GM12872 (cell line): Measurements from ENCODE around the gene NEDD4L.

Experiments
- TF ChIP-seq, protein P1 (sequence below): IDR thresholded peaks from 3 replicates; pipeline ENCODE4 v1.5.1; 2011; ENCODE audit warnings: low read depth, mild to moderate bottlenecking, low read length, moderate library complexity; ENCODE audit not compliant: insufficient read depth

NEDD4L gene

DNA sequence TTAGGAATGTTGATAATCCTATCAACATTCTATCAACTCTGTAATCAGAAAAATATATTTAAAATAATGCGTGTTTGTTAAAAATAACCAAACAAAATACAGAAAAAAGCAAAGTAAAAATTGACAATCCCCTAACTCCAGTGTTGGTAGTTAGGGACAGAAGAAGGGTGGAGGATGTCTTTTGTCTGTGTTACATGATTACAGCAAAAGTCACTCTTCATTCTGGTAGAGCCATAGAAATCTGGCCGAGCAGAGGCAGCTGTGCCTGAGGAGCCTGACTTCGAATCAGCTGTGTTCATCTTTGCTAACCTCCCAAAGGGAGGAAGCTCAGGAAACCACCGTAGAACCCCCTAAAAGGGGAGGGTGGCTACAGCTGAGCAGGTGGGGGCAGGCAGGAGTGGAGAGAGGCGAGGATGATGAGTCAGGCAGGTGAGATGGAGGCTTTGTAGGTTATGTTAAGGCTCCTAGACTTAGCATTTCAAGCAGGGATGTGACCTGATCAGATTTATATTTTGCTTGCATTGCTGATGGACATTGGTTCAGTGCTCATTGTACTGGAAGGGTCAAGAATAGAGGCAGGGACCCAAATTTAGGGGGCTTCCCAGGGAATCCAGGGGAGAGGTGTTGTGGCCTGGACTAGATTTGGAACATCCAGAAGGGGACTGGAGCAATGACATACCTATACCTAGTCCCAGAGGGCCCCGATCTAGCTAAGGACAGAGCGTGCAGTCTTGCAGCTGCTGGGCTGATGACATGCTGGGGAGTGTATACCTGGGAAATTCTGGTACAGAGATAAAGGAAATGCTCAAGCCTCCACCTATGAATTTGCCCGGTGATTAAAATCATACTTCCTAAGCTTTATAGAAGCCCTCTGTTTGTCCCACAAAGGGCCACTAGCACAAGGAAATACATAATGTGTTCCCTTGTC, 95.7 kb downstream of the NEDD4L start:
- TF ChIP-seq, protein P1, sequence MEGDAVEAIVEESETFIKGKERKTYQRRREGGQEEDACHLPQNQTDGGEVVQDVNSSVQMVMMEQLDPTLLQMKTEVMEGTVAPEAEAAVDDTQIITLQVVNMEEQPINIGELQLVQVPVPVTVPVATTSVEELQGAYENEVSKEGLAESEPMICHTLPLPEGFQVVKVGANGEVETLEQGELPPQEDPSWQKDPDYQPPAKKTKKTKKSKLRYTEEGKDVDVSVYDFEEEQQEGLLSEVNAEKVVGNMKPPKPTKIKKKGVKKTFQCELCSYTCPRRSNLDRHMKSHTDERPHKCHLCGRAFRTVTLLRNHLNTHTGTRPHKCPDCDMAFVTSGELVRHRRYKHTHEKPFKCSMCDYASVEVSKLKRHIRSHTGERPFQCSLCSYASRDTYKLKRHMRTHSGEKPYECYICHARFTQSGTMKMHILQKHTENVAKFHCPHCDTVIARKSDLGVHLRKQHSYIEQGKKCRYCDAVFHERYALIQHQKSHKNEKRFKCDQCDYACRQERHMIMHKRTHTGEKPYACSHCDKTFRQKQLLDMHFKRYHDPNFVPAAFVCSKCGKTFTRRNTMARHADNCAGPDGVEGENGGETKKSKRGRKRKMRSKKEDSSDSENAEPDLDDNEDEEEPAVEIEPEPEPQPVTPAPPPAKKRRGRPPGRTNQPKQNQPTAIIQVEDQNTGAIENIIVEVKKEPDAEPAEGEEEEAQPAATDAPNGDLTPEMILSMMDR, result no peak

DNA sequence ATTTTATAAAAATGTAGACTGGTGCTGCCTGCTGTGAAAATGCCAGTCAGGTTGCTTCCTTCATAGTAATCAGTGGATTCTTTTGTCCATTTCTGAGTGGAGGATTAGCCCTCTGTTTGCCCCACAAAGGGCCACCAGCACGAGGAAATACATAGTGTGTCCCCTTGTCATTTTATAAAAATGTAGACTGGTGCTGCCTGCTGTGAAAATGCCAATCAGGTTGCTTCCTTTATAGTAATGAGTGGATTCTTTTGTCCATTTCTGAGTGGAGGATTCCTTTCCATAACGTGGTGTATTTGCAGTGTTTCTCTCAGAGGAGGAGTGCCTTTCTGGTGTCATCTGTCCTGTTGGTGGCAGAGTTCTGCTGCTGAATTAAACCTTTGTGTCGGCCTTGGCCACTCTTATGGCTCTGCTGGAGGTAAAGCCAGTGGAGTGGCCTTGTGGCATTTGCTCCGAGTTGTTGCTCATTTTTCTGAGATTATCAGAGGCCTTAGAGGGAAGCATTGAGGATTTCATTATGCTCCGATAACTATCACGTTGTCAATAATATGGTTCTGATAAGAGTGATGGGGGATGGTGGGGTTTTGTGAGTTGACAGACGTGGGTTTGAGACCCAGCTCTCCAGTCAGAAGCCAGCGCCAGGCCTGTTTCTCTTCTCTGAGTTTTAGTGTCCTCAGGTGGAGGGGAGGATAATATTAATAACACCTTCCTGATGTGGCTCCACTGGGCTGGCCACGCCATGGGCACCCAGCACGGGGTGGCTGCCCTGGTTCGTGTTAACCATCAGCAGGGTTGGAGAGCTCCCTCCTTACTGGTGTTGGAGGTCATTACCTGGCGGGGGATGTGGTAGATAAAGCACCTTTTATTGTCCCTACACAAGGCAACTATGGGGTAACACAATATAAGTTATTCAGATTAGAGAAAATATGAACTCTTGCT, 96.6 kb downstream of the NEDD4L start:
- TF ChIP-seq, protein P1, result no peak

DNA sequence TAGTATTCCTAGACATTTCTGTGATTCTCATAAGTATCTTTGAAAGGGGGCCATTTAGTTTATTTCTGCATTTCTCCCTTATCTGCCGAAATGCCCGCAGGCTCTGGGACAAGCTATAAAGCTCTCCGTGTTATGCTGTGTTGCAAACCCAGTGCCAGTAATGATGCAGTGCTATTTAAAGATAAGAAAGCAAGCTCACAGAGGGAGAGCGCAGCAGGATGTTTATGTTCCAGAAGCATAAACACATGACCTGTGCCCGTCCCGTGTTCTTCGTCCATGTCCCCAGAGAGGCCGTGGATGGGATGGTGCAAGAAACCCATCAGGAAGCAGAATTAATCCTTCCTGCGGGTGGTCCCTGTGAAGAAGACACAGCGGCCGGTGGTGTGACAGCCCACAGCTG, 99.4 kb downstream of the NEDD4L start:
- TF ChIP-seq, protein P1, result no peak

DNA sequence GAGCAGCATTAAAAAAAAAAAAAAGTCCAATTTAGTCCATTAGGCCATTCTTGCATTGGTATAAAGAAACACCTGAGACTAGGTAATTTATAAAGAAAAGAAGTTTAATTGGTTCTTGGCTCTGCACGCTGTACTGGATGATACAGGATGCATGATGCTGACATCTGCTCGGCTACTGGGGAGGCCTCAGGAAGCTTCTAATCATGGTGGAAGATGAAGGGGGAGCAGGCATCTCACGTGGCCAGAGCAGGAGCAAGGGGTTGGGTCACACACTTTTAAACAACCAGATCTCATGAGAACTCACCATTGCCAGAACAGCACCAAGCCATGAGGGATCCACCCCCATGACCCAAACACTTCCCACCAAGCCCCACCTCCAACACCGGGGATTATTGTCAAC, 100.1 kb downstream of the NEDD4L start:
- TF ChIP-seq, protein P1, result no peak

DNA sequence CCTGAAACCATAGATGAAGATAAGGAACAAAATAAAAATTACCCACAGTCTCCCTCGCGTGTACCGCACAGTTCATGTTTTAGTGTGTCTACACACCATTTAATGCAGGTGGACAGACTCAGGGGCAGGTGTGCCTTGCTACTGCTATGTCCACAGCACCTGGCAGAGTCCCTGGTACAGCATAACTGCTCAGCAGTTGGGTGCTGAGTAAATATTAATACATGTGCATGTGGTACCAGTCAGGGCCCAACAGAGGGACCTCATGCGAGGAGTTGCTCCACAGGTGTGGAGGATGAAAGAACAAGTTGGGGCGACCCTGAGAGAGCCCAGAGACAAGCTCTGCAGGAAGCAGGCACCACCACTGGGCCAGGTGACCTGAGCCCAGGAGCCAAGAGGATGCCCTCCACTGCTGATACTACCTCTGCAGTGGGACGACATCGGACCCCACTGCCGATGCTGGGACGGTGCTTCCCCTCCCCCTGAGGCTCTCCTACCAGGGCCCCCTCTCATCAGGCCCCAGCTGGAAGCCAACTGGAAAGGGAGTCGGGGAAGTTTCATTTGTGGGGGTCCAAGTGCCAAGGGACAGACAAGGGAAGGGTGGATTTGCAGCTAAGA, 100.8 kb downstream of the NEDD4L start:
- TF ChIP-seq, protein P1, result no peak

DNA sequence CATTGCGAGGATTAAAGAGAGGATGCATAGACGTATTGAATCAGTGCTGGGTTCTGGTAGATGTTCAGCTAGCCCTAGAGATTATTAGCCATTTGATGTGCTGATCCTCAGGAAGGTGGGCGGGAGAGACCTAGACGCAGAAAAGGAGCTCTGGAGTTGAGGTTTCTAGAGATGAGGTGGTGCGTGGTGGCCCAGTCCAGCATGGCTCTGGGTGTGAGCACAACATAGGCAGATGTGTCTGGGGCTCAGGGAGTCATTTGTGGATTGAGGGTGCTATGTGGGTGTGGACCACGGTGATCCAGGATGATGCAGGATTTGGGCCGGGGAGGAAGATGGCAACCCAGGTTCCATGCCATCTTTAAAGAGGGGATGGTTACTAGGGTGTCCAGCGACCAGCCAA, 102.1 kb downstream of the NEDD4L start:
- TF ChIP-seq, protein P1, result no peak

DNA sequence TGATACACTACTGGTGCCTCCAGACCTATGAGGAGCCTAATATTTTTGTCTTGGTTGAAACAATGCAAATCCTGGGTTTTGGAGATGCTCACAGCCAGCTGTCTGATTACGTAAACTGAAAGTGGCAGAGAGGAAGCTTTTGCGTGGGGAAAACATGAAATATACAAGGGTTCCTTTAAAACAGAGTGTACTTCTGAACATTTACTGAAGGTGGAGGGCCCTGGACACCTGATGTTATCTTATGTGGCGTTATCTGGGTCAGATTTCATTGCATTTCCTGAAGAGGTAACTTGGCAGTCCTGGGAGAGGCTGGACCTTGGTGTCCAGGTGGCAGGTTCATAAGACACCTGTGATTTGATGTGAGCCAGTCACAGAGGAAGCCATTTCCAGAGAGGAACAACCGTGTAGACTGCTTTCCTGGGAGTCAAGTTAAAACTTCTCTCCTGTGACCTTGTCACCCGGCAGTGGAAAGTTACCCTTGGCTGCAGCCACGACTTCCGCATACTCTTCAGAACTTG, 105.0 kb downstream of the NEDD4L start:
- TF ChIP-seq, protein P1, result no peak
